HepG2 (cell line): Measurements from ENCODE around the gene NT5C2. TPM values are rescaled to one million over a fixed set of nuclear protein-coding genes. Genes with fewer than 3 reads are reported as not detected.

Source experiments
- ATAC-seq: fragments of 200-7000 bp; cut with Tn5 transposase; 3 replicates; pipeline ENCODE4 v1.9.1; 2020; ENCODE audit warnings: mild to moderate bottlenecking, moderate library complexity
- BruUV-seq: library from RNA; stranded (reverse); fragments of 400-500 nt; replicated peaks from 2 replicates; lab custom pipeline; 2021; lab: Mats Ljungman, UMichigan
- CTCF ChIA-PET: fragments of 300-600 bp; formaldehyde crosslinking; extraction: SDS; loops from one replicate; lab custom pipeline; 2021; ENCODE audit warnings: low total read pairs, inconsistent platforms, low intra/inter-chr PET ratio; lab: Yijun Ruan, JAX
- POLR2A ChIA-PET: fragments of 350-600 bp; sonication (Branson Sonifier 250); formaldehyde crosslinking; loops from one replicate; lab custom pipeline; 2020; ENCODE audit warnings: antibody characterized with exemption, inconsistent platforms; lab: Yijun Ruan, JAX
- DNase-seq: peaks from one replicate; pipeline ENCODE4 v3.0.0-alpha.2; 2015; ENCODE audit warnings: low spot score
- FAIRE-seq: peaks from 3 replicates; lab custom pipeline; 2011; peaks lifted over from hg19 to GRCh38; lab: Jason Lieb, UNC
- H2AFZ ChIP-seq: one replicate; pipeline ENCODE4 v1.6.1; 2011; ENCODE audit warnings: low read length, inconsistent platforms
- H3K27ac ChIP-seq: fragments of 300-600 bp; 3 replicates; pipeline ENCODE4 v1.8.0; 2011; ENCODE audit warnings: mixed run types, mild to moderate bottlenecking, mixed read lengths, low read length, inconsistent platforms; ENCODE audit not compliant: insufficient read depth; ENCODE audit errors: extremely low read length
- H3K27me3 ChIP-seq, 2 experiments: fragments of 200-600 bp in 1 of 2; 2 replicates in 1 of 2; 3 replicates in 1 of 2; pipeline versions ENCODE4 v1.6.0 to v1.8.0; 2011; ENCODE audit warnings: low read length in 2 of 2, mild to moderate bottlenecking in 2 of 2, moderate library complexity in 2 of 2, inconsistent platforms in 1 of 2; ENCODE audit not compliant: insufficient read depth in 2 of 2, control insufficient read depth in 1 of 2
- H3K36me3 ChIP-seq, 2 experiments: fragments of 200-600 bp in 1 of 2; replicated peaks in 1 of 2; 2 replicates in 1 of 2; 3 replicates in 1 of 2; pipeline versions ENCODE4 v1.5.1 to v1.8.0; 2011; ENCODE audit warnings: low read length in 2 of 2, inconsistent platforms in 1 of 2; ENCODE audit not compliant: insufficient read depth in 2 of 2, control insufficient read depth in 1 of 2
- H3K4me1 ChIP-seq: 2 replicates; pipeline ENCODE4 v1.5.1; 2012; ENCODE audit warnings: low read length, inconsistent platforms; ENCODE audit not compliant: insufficient read depth
- H3K4me2 ChIP-seq: 2 replicates; pipeline ENCODE4 v1.6.0; 2011; ENCODE audit warnings: low read depth, low read length, inconsistent platforms
- H3K4me3 ChIP-seq, 3 experiments: fragments of 200-600 bp in 1 of 3; sonication (generic), shearing (Covaris generic) in 1 of 3; replicated peaks in 1 of 3; 2 replicates each; pipeline ENCODE4 v1.5.1; 2011 to 2016; ENCODE audit warnings: low read length in 3 of 3, inconsistent platforms in 2 of 3, low read depth in 2 of 3, mild to moderate bottlenecking in 2 of 3, control low read depth in 1 of 3, mixed read lengths in 1 of 3; ENCODE audit not compliant: insufficient read depth in 1 of 3
- H3K79me2 ChIP-seq: one replicate; pipeline ENCODE4 v1.6.1; 2011; ENCODE audit warnings: low read length, inconsistent platforms; ENCODE audit not compliant: insufficient read depth
- H3K9ac ChIP-seq: 2 replicates; pipeline ENCODE4 v1.6.0; 2011; ENCODE audit warnings: mild to moderate bottlenecking, low read depth, low read length, inconsistent platforms; ENCODE audit not compliant: insufficient read depth
- H3K9me3 ChIP-seq: 2 replicates; pipeline ENCODE4 v1.5.1; 2012; ENCODE audit warnings: mild to moderate bottlenecking, low read length
- H4K20me1 ChIP-seq: 2 replicates; pipeline ENCODE4 v1.6.0; 2011; ENCODE audit warnings: inconsistent platforms, mild to moderate bottlenecking, low read length, moderate library complexity; ENCODE audit not compliant: insufficient read depth
- DMAP1 ChIP-seq: IDR thresholded peaks from 2 replicates; pipeline ENCODE4 v1.6.1; 2016
- ZNF652 ChIP-seq: IDR thresholded peaks from 2 replicates; pipeline ENCODE4 v1.6.1; 2016; ENCODE audit warnings: low read depth, borderline replicate concordance
- ZNF75D ChIP-seq: sonication (generic); formaldehyde crosslinking; IDR thresholded peaks from 2 replicates; pipeline ENCODE4 v1.8.1; 2023; ENCODE audit warnings: missing genetic modification reagents, mild to moderate bottlenecking, borderline replicate concordance
- WGBS: methylation state at CpG from one replicate; pipeline ENCODE4 v1.1.6; 2017; ENCODE audit warnings: low lambda C conversion rate; 5-methylcytosine and 5-hydroxymethylcytosine counted together
- in situ Hi-C: cut with HindIII; loops from 2 replicates; pipeline ENCODE4 v1.10.0; 2017; ENCODE audit warnings: low pct_unique_long_range_greater_than_20kb; ENCODE audit not compliant: extremely low pct_ligation_motif_present
- intact Hi-C: fragments of 100-400 bp; cut with micrococcal nuclease; formaldehyde crosslinking; loops from one replicate; pipeline ENCODE4 v1.10.0; 2022; ENCODE audit not compliant: unreplicated experiment
- polyA plus RNA-seq, 8 experiments: library from polyadenylated mRNA; depleted of rRNA in 3 of 8; stranded (reverse) in 7 of 8; unstranded in 1 of 8; fragments of >200 nt; fragmentation: Illumina TruSeq in 4 of 8; extraction: Trizol in 4 of 8; gene quantifications; 2 replicates each; pipeline versions ENCODE4 v1.2.1 to v1.2.3, GENCODE V29; 2011 to 2016; ENCODE audit warnings: low read depth in 4 of 8, missing spikeins in 1 of 8, mixed read lengths in 1 of 8; ENCODE audit not compliant: insufficient read depth in 1 of 8
- total RNA-seq, 5 experiments: library from RNA; depleted of rRNA; stranded (reverse); fragments of >200 nt; fragmentation: Illumina TruSeq; extraction: Trizol; gene quantifications; 2 replicates each; pipeline ENCODE4 v1.2.3, GENCODE V29; 2016; ENCODE audit warnings: low read depth in 1 of 5
- TF ChIP-seq, protein P1 (sequence below): sonication (generic); formaldehyde crosslinking; IDR thresholded peaks from 2 replicates; pipeline ENCODE4 v1.5.0; 2020; ENCODE audit warnings: missing genetic modification reagents

NT5C2 gene
- total and polyA plus RNA-seq, 2 of the 13 experiments (the other 11 are each of a cell fraction or from before 2014, with no cell fraction given), result 40.6 to 55.2 TPM

- no peaks in the 10 kb centered on the region for H3K27me3 ChIP-seq
- no peak overlapping the region for H3K4me3 ChIP-seq
- in situ Hi-C loops, result loop anchor here (25.0 kb wide), 1 partner anchor 318 kb away; the partner anchor contains the start of gene WBP1L
- intact Hi-C loops, result loop anchor here (10.0 kb wide), 1 partner anchor 340 kb away; the partner anchor contains the start of genes ARL3 and SFXN2
- no peak overlapping the region for H3K9ac ChIP-seq
- ChIA-PET CTCF (interaction anchor here (3.1 kb wide), 1 partner anchor 138 kb away, joined by 18 read pairs; the partner anchor contains the start of gene CNNM2), POLR2A (interaction anchor here (1.9 kb wide), 1 partner anchor 137 kb away, joined by 7 read pairs; the partner anchor contains the start of gene CNNM2)
- TF ChIP-seq ZNF652, result peak; percentile 36; the same call in 1 of the 2 replicates
- no peak for TF ChIP-seq DMAP1 (CRISPR knock-in tag)
- TF ChIP-seq, protein P1, sequence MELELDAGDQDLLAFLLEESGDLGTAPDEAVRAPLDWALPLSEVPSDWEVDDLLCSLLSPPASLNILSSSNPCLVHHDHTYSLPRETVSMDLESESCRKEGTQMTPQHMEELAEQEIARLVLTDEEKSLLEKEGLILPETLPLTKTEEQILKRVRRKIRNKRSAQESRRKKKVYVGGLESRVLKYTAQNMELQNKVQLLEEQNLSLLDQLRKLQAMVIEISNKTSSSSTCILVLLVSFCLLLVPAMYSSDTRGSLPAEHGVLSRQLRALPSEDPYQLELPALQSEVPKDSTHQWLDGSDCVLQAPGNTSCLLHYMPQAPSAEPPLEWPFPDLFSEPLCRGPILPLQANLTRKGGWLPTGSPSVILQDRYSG, result no peak
- BruUV-seq, result no TSS peak
- H3K79me2 ChIP-seq, result no peaks in the 10 kb centered on the region
- ATAC-seq, result no peak
- H4K20me1 ChIP-seq, result no peaks in the 10 kb centered on the region
- no peaks in the 10 kb centered on the region for H3K9me3 ChIP-seq
- WGBS, result 91% methylated on average over 4 of the region's 4 CpGs
- no peak for FAIRE-seq
- H3K4me2 ChIP-seq, result no peak overlapping the region
- H3K36me3 ChIP-seq, result peaks cover 1 to 17% of the 10 kb centered on the region in 2 experiments; a peak in 2 of 5 replicates
- DNase-seq, result no peak
- no peak overlapping the region for H2AFZ ChIP-seq
- peaks cover 21% of the 10 kb centered on the region for H3K4me1 ChIP-seq
- H3K27ac ChIP-seq, result no peak overlapping the region
Measured at GRCh38 chr10:103055105-103055504, 138.0 kb downstream of the NT5C2 start.

DNA sequence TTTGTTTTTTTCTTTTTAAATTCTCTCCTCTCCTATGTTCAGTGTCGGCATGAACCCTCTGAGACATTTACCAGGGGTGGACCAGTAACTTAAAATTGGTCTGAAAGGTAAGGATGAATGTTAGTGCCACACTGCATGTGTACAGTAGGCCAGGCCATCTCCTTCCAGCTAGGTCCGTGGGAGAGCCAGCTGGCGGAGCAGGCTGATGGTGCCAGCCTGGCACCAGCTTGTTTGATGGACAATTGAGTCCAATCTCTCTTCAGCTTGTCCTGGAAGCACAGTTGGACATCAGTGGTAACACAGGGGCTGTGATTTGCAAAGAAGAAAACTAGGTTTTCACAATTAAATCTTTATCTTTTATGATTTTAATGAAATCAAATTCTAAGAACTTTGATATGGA, 138.5 kb downstream of the NT5C2 start:
- Histone ChIP-seq H3K4me1 (peaks cover 21% of the 10 kb centered on the region), H3K27ac (no peak overlapping the region), H3K9ac (no peak overlapping the region), H3K27me3 (no peaks in the 10 kb centered on the region), H4K20me1 (no peaks in the 10 kb centered on the region), H3K4me2 (peak overlapping the region; percentile 70; the same call in 1 of the 2 replicates), H3K79me2 (no peaks in the 10 kb centered on the region), H3K36me3 (peaks cover 1 to 17% of the 10 kb centered on the region in 2 experiments; a peak in 2 of 5 replicates), H3K9me3 (no peaks in the 10 kb centered on the region), H3K4me3 (no peak overlapping the region), H2AFZ (no peak overlapping the region)
- intact Hi-C loops (loop anchor here (1.0 to 10.0 kb wide), 3 partner anchors 67 to 340 kb away; partner anchors contain the start of genes ARL3 and SFXN2), in situ Hi-C loops (loop anchor here (25.0 kb wide), 1 partner anchor 317 kb away; the partner anchor contains the start of gene WBP1L)
- no peak for FAIRE-seq
- BruUV-seq, result no TSS peak
- WGBS, result 90% methylated on average over 3 of the region's 3 CpGs
- ChIA-PET POLR2A (interaction anchor here (1.1 to 1.9 kb wide), 2 partner anchors 137 to 138 kb away, joined by 3 to 7 read pairs; partner anchors contain the start of gene CNNM2), CTCF (interaction anchor here (3.1 kb wide), 1 partner anchor 138 kb away, joined by 18 read pairs; the partner anchor contains the start of gene CNNM2)
- no peak for DNase-seq
- no peak for TF ChIP-seq ZNF75D (CRISPR knock-in tag)
- no peak for ATAC-seq
